Neuronal stem cell (in vitro differentiated cells): ENCODE measurements around the gene YPEL3.

ENCODE experiments used
- DNase-seq: peaks from one replicate; pipeline ENCODE4 v3.0.0-alpha.2; 2013; ENCODE audit warnings: low spot score
- H2AFZ ChIP-seq: one replicate; pipeline ENCODE4 v1.6.1; 2013; ENCODE audit warnings: mild to moderate bottlenecking, low read length, inconsistent platforms
- H2AK5ac ChIP-seq: 2 replicates; pipeline ENCODE4 v1.6.1; 2013; ENCODE audit warnings: low read depth, mild to moderate bottlenecking, inconsistent platforms, low read length, moderate library complexity, mixed read lengths
- H2BK120ac ChIP-seq: 2 replicates; pipeline ENCODE4 v1.6.1; 2013; ENCODE audit warnings: low read depth, mild to moderate bottlenecking, inconsistent platforms, low read length, moderate library complexity, mixed read lengths
- H2BK12ac ChIP-seq: one replicate; pipeline ENCODE4 v1.6.1; 2013; ENCODE audit warnings: low read length, inconsistent platforms
- H2BK15ac ChIP-seq: 2 replicates; pipeline ENCODE4 v1.6.1; 2013; ENCODE audit warnings: mild to moderate bottlenecking, low read length, inconsistent platforms, mixed read lengths
- H2BK5ac ChIP-seq: one replicate; pipeline ENCODE4 v1.6.1; 2013; ENCODE audit warnings: inconsistent platforms, mild to moderate bottlenecking, low read length, moderate library complexity
- H3K14ac ChIP-seq: one replicate; pipeline ENCODE4 v1.6.1; 2013; ENCODE audit warnings: low read length, inconsistent platforms
- H3K18ac ChIP-seq: 2 replicates; pipeline ENCODE4 v1.6.1; 2013; ENCODE audit warnings: low read length, inconsistent platforms
- H3K23ac ChIP-seq: 2 replicates; pipeline ENCODE4 v1.6.1; 2013; ENCODE audit warnings: low read depth, mild to moderate bottlenecking, mixed read lengths, low read length, inconsistent platforms; ENCODE audit not compliant: poor library complexity
- H3K27ac ChIP-seq: replicated peaks from 3 replicates; pipeline ENCODE4 v1.5.1; 2013; ENCODE audit warnings: low read length, inconsistent platforms
- H3K27me3 ChIP-seq, 3 experiments: 2 replicates each; pipeline ENCODE4 v1.6.1; 2013; ENCODE audit warnings: low read length in 3 of 3, mild to moderate bottlenecking in 2 of 3, inconsistent platforms in 1 of 3, low read depth in 1 of 3, mixed read lengths in 1 of 3, moderate library complexity in 1 of 3; ENCODE audit not compliant: control insufficient read depth in 3 of 3, insufficient read depth in 3 of 3
- H3K36me3 ChIP-seq, 2 donors: replicated peaks in 1 of 2; 2 replicates each; pipeline ENCODE4 v1.6.1; 2013; ENCODE audit warnings: low read length in 2 of 2; ENCODE audit not compliant: control insufficient read depth in 2 of 2, insufficient read depth in 2 of 2
- H3K4ac ChIP-seq: 2 replicates; pipeline ENCODE4 v1.6.1; 2013; ENCODE audit warnings: inconsistent platforms, mild to moderate bottlenecking, low read length, moderate library complexity
- H3K4me1 ChIP-seq, 2 donors: 1 replicate in 1 of 2; 2 replicates in 1 of 2; pipeline ENCODE4 v1.6.1; 2013; ENCODE audit warnings: low read length in 2 of 2, low read depth in 1 of 2; ENCODE audit not compliant: control insufficient read depth in 2 of 2, insufficient read depth in 1 of 2
- H3K4me2 ChIP-seq: one replicate; pipeline ENCODE4 v1.6.1; 2013; ENCODE audit warnings: mild to moderate bottlenecking, low read length, inconsistent platforms; ENCODE audit not compliant: insufficient read depth, poor library complexity, severe bottlenecking
- H3K4me3 ChIP-seq, 2 donors: 2 replicates each; pipeline ENCODE4 v1.5.1; 2013; ENCODE audit warnings: low read length in 2 of 2, mild to moderate bottlenecking in 2 of 2, inconsistent platforms in 1 of 2, moderate library complexity in 1 of 2
- H3K79me1 ChIP-seq: one replicate; pipeline ENCODE4 v1.6.1; 2013; ENCODE audit warnings: low read depth, mild to moderate bottlenecking, inconsistent platforms, low read length, moderate library complexity
- H3K9ac ChIP-seq: one replicate; pipeline ENCODE4 v1.6.1; 2013; ENCODE audit warnings: mild to moderate bottlenecking, low read depth, low read length, inconsistent platforms; ENCODE audit not compliant: poor library complexity
- H3K9me3 ChIP-seq, 2 donors: replicated peaks in 1 of 2; 2 replicates each; pipeline versions ENCODE3 to v1.6.1; 2013; ENCODE audit warnings: low read length in 2 of 2, mild to moderate bottlenecking in 2 of 2, inconsistent platforms in 1 of 2, low read depth in 1 of 2, mixed read lengths in 1 of 2, moderate library complexity in 1 of 2; ENCODE audit not compliant: control insufficient read depth in 2 of 2, insufficient read depth in 1 of 2
- H4K8ac ChIP-seq: one replicate; pipeline ENCODE4 v1.6.1; 2013; ENCODE audit warnings: low read depth, mild to moderate bottlenecking, inconsistent platforms, low read length, moderate library complexity
- H4K91ac ChIP-seq: one replicate; pipeline ENCODE4 v1.6.1; 2013; ENCODE audit warnings: low read length, low read depth, mild to moderate bottlenecking, inconsistent platforms; ENCODE audit not compliant: poor library complexity
- WGBS, 2 donors: extraction: QIAGEN DNeasy Blood & Tissue Kit; methylation state at CpG; one replicate each; pipeline ENCODE4 v1.1.7; 2013; ENCODE audit warnings: missing lambda C conversion rate in 2 of 2, mixed read lengths in 1 of 2; ENCODE audit not compliant: insufficient read length in 2 of 2, insufficient replicate concordance in 1 of 2; ENCODE audit errors: extremely low coverage in 2 of 2; 5-methylcytosine and 5-hydroxymethylcytosine counted together

Gene YPEL3

GRCh38 chr16:30076276-30076791 is 19.7 kb downstream of the YPEL3 start:
- Histone ChIP-seq H3K4me3 (peak overlapping the region; percentile 96 to 97), H2BK15ac (peak overlapping the region; percentile 13), H3K23ac (peak overlapping the region; percentile 98), H2BK12ac (no peak overlapping the region), H2AFZ (peak overlapping the region; percentile 95), H3K27me3 (peaks cover 0 to 2% (median 0%) of the 10 kb centered on the region in 3 experiments), H3K4me2 (peak overlapping the region; percentile 92), H3K36me3 (peaks cover 34 to 62% of the 10 kb centered on the region in 2 donors), H4K8ac (no peak overlapping the region), H3K27ac (no peak overlapping the region), H2BK120ac (no peak overlapping the region), H3K79me1 (peaks cover 19% of the 10 kb centered on the region), H3K4me1 (peaks cover 4 to 6% of the 10 kb centered on the region in 2 donors), H3K14ac (peak overlapping the region; percentile 78), H4K91ac (no peak overlapping the region), H2AK5ac (peak overlapping the region; percentile 95), H3K18ac (peak overlapping the region; percentile 76), H3K9ac (peak overlapping the region; percentile 98), H3K9me3 (no peaks in the 10 kb centered on the region), H2BK5ac (peak overlapping the region; percentile 91), H3K4ac (no peak overlapping the region)
- DNase-seq = no peak
- no CpG with 5 or more reads among the region's 33 CpGs for WGBS, 2 donors

GRCh38 chr16:30075503-30076275 is 20.3 kb downstream of the YPEL3 start, which contains the start of gene PPP4C:
TSS of gene PPP4C (plus strand) at chr16:30075994. CDS start at chr16:30076378, 384 bp downstream.
- Histone ChIP-seq H3K14ac (peak within 1 kb of the TSS; percentile 78), H3K4me2 (peak within 1 kb of the TSS; percentile 92), H3K36me3 (peaks cover 31 to 62% of the 10 kb centered on the region in 2 donors), H4K8ac (no peak within 1 kb of the TSS), H2BK120ac (no peak within 1 kb of the TSS), H3K79me1 (peaks cover 19% of the 10 kb centered on the region), H3K4ac (no peak within 1 kb of the TSS), H3K4me3 (peak within 1 kb of the TSS; percentile 96 to 97), H2AFZ (peak within 1 kb of the TSS; percentile 95), H2BK15ac (peak within 1 kb of the TSS; percentile 13), H4K91ac (no peak within 1 kb of the TSS), H3K23ac (peak within 1 kb of the TSS; percentile 98), H3K27me3 (peaks cover 0 to 2% (median 0%) of the 10 kb centered on the region in 3 experiments), H3K4me1 (peaks cover 4 to 6% of the 10 kb centered on the region in 2 donors), H2BK12ac (no peak within 1 kb of the TSS), H3K9ac (peak within 1 kb of the TSS; percentile 98), H3K18ac (peak within 1 kb of the TSS; percentile 97), H3K27ac (peak within 1 kb of the TSS; percentile 77), H3K9me3 (no peaks in the 10 kb centered on the region), H2BK5ac (peak within 1 kb of the TSS; percentile 91), H2AK5ac (peak within 1 kb of the TSS; percentile 95)
- DNase-seq = peak; percentile 78
- no CpG with 5 or more reads among the region's 67 CpGs for WGBS, 2 donors

- H3K9ac ChIP-seq = no peak overlapping the region
- H3K27me3 ChIP-seq = no peaks in the 10 kb centered on the region
- no peak overlapping the region for H2BK5ac ChIP-seq
- H4K8ac ChIP-seq = no peak overlapping the region
- H3K14ac ChIP-seq = no peak overlapping the region
- H4K91ac ChIP-seq = no peak overlapping the region
- H3K27ac ChIP-seq = no peak overlapping the region
- no peak overlapping the region for H3K4me2 ChIP-seq
- H3K4me3 ChIP-seq = no peak overlapping the region
- H2AK5ac ChIP-seq = no peak overlapping the region
- H2BK120ac ChIP-seq = no peak overlapping the region
- H3K9me3 ChIP-seq = no peaks in the 10 kb centered on the region
- H3K4me1 ChIP-seq = peaks cover 4 to 14% of the 10 kb centered on the region in 2 donors
- H3K36me3 ChIP-seq = peaks cover 40 to 69% of the 10 kb centered on the region in 2 donors
- peaks cover 17% of the 10 kb centered on the region for H3K79me1 ChIP-seq
- H3K4ac ChIP-seq = no peak overlapping the region
- no peak overlapping the region for H2AFZ ChIP-seq
- H2BK15ac ChIP-seq = no peak overlapping the region
- H2BK12ac ChIP-seq = no peak overlapping the region
- H3K23ac ChIP-seq = no peak overlapping the region
- DNase-seq = no peak
- H3K18ac ChIP-seq = no peak overlapping the region
Observed at GRCh38 chr16:30070490-30070889, 25.5 kb downstream of the YPEL3 start.
